NCI-H226 (cell line): ENCODE data around the gene FBLN2.
A peak's percentile ranks its signal among the peaks of the same experiment; 100 is the strongest.

Experiments
- DNase-seq: peaks from one replicate; pipeline ENCODE4 v3.0.0-alpha.2; 2015

The FBLN2 gene

GRCh38 chr3:13651775-13652428 is 103.0 kb downstream of the FBLN2 start:
- no peak for DNase-seq

GRCh38 chr3:13652728-13653127 is 103.8 kb downstream of the FBLN2 start:
- DNase-seq, result no peak

GRCh38 chr3:13653631-13654279 is 104.8 kb downstream of the FBLN2 start:
- DNase-seq, result no peak

GRCh38 chr3:13654330-13655060 is 105.6 kb downstream of the FBLN2 start:
- no peak for DNase-seq

GRCh38 chr3:13655061-13655913 is 106.4 kb downstream of the FBLN2 start:
- no peak for DNase-seq

- DNase-seq, result no peak
Measured at GRCh38 chr3:13656584-13657301, 107.8 kb downstream of the FBLN2 start.

GRCh38 chr3:13657660-13658435 is 108.9 kb downstream of the FBLN2 start:
- DNase-seq, result peak; percentile 42

- no peak for DNase-seq
Measured at GRCh38 chr3:13658681-13659080, 109.8 kb downstream of the FBLN2 start.

GRCh38 chr3:13659221-13659969 is 110.5 kb downstream of the FBLN2 start:
- DNase-seq, result no peak

GRCh38 chr3:13660042-13660874 is 111.3 kb downstream of the FBLN2 start:
- no peak for DNase-seq

GRCh38 chr3:13661121-13661520 is 112.2 kb downstream of the FBLN2 start:
- DNase-seq, result no peak

- no peak for DNase-seq
Measured at GRCh38 chr3:13662238-13662847, 113.4 kb downstream of the FBLN2 start.

GRCh38 chr3:13663781-13664535 is 115.0 kb downstream of the FBLN2 start:
- no peak for DNase-seq

GRCh38 chr3:13665582-13666226 is 116.8 kb downstream of the FBLN2 start:
- DNase-seq, result no peak

- no peak for DNase-seq
Measured at GRCh38 chr3:13666227-13666619, 117.3 kb downstream of the FBLN2 start.

- DNase-seq, result peak; percentile 22
Measured at GRCh38 chr3:13666781-13667709, 118.1 kb downstream of the FBLN2 start.

GRCh38 chr3:13668136-13668535 is 119.2 kb downstream of the FBLN2 start:
- DNase-seq, result no peak
